GM19025 (cell line): Measurements from ENCODE around the gene NPL.

ENCODE experiments used
- ATAC-seq: cut with Tn5 transposase; IDR thresholded peaks from one replicate; pipeline ENCODE4 v1.9.1; 2021; ENCODE audit warnings: mild to moderate bottlenecking, low read depth, moderate library complexity; ENCODE audit not compliant: unreplicated experiment

Gene NPL

GRCh38 chr1:182809414-182809957, 19.9 kb downstream of the NPL start:
- no peak for ATAC-seq

- ATAC-seq, result no peak
Observed at GRCh38 chr1:182811975-182812722, 22.6 kb downstream of the NPL start.

- ATAC-seq, result no peak
Observed at GRCh38 chr1:182816863-182817262, 27.3 kb downstream of the NPL start.

- no peak for ATAC-seq
Observed at GRCh38 chr1:182817802-182818201, 28.2 kb downstream of the NPL start.

- no peak for ATAC-seq
Observed at GRCh38 chr1:182823220-182823619, 33.6 kb downstream of the NPL start.

GRCh38 chr1:182826892-182827291, 37.3 kb downstream of the NPL start:
- no peak for ATAC-seq

- ATAC-seq, result no peak
Observed at GRCh38 chr1:182829285-182829932, 39.8 kb downstream of the NPL start.

GRCh38 chr1:182833271-182833670, 43.7 kb downstream of the NPL start:
- no peak for ATAC-seq

GRCh38 chr1:182834326-182834725, 44.8 kb downstream of the NPL start:
- ATAC-seq, result no peak

- ATAC-seq, result no peak
Observed at GRCh38 chr1:182835806-182836205, 46.2 kb downstream of the NPL start.

GRCh38 chr1:182839209-182840066, 49.9 kb downstream of the NPL start, which contains the start of gene DHX9:
DHX9 (plus strand) TSS chr1:182839347; CDS start chr1:182842567, 3,220 bp downstream.
- peak; percentile 76 for ATAC-seq

GRCh38 chr1:182841368-182841988, 51.9 kb downstream of the NPL start:
- no peak for ATAC-seq

- no peak for ATAC-seq
Observed at GRCh38 chr1:182842265-182842664, 52.7 kb downstream of the NPL start.

- ATAC-seq, result no peak
Observed at GRCh38 chr1:182845379-182845778, 55.8 kb downstream of the NPL start.

GRCh38 chr1:182845894-182846293, 56.3 kb downstream of the NPL start:
- no peak for ATAC-seq

GRCh38 chr1:182847105-182847504, 57.5 kb downstream of the NPL start:
- no peak for ATAC-seq

- no peak for ATAC-seq
Observed at GRCh38 chr1:182848736-182849135, 59.2 kb downstream of the NPL start.

GRCh38 chr1:182850319-182850718, 60.7 kb downstream of the NPL start:
- ATAC-seq, result no peak

- ATAC-seq, result no peak
Observed at GRCh38 chr1:182851825-182852224, 62.3 kb downstream of the NPL start.

GRCh38 chr1:182855911-182856310, 66.3 kb downstream of the NPL start:
- ATAC-seq, result no peak
